CD14-positive monocyte (primary cell): ENCODE results near the gene KIF24. TPM values are rescaled to one million over a fixed set of nuclear protein-coding genes. Genes with fewer than 3 reads are reported as not detected.

ENCODE experiments used
- DNase-seq, 3 donors: peaks; one replicate each; pipeline ENCODE4 v3.0.0-alpha.2; 2011 to 2022
- H2AFZ ChIP-seq: 2 replicates; pipeline ENCODE4 v1.6.0; 2012; ENCODE audit warnings: mild to moderate bottlenecking, low read depth, low read length, inconsistent platforms; ENCODE audit not compliant: insufficient read depth, poor library complexity, severe bottlenecking
- H3K27ac ChIP-seq, 2 donors: 1 replicate in 1 of 2; 2 replicates in 1 of 2; pipeline ENCODE4 v1.5.1; 2012 to 2013; ENCODE audit warnings: low read length in 2 of 2, control low read depth in 1 of 2, inconsistent platforms in 1 of 2, low read depth in 1 of 2, mild to moderate bottlenecking in 1 of 2
- H3K27me3 ChIP-seq, 2 donors: one replicate each; pipeline versions ENCODE4 v1.6.0 to v1.6.1; 2011 to 2013; ENCODE audit warnings: low read length in 2 of 2; ENCODE audit not compliant: control insufficient read depth in 2 of 2, insufficient read depth in 2 of 2
- H3K36me3 ChIP-seq, 2 donors: replicated peaks in 1 of 2; 1 replicate in 1 of 2; 2 replicates in 1 of 2; pipeline versions ENCODE4 v1.5.1 to v1.6.1; 2012 to 2013; ENCODE audit warnings: low read length in 2 of 2, control low read depth in 1 of 2, inconsistent platforms in 1 of 2, mild to moderate bottlenecking in 1 of 2; ENCODE audit not compliant: insufficient read depth in 2 of 2, control insufficient read depth in 1 of 2
- H3K4me1 ChIP-seq, 2 donors: 1 replicate in 1 of 2; 2 replicates in 1 of 2; pipeline versions ENCODE4 v1.5.1 to v1.6.1; 2012 to 2013; ENCODE audit warnings: low read length in 2 of 2, control low read depth in 1 of 2, inconsistent platforms in 1 of 2, mild to moderate bottlenecking in 1 of 2, moderate library complexity in 1 of 2; ENCODE audit not compliant: insufficient read depth in 2 of 2, control insufficient read depth in 1 of 2
- H3K4me2 ChIP-seq: replicated peaks from 2 replicates; pipeline ENCODE3; 2012; ENCODE audit warnings: low read length, moderate library complexity, mild to moderate bottlenecking; ENCODE audit not compliant: poor library complexity, severe bottlenecking; ENCODE audit errors: extremely low read depth
- H3K4me3 ChIP-seq, 3 experiments: fragments of 200-600 bp in 1 of 3; sonication (generic) in 1 of 3; replicated peaks in 1 of 3; 1 replicate in 2 of 3; 2 replicates in 1 of 3; pipeline ENCODE4 v1.5.1; 2011 to 2013; ENCODE audit warnings: low read length in 3 of 3, mild to moderate bottlenecking in 3 of 3, control low read depth in 2 of 3, low read depth in 2 of 3, inconsistent platforms in 1 of 3, moderate library complexity in 1 of 3
- H3K79me2 ChIP-seq: 2 replicates; pipeline ENCODE4 v1.6.0; 2012; ENCODE audit warnings: mild to moderate bottlenecking, control low read depth, inconsistent platforms, low read length, moderate library complexity; ENCODE audit not compliant: insufficient read depth
- H3K9ac ChIP-seq: 2 replicates; pipeline ENCODE4 v1.6.0; 2017; ENCODE audit warnings: low read length, mild to moderate bottlenecking; ENCODE audit not compliant: insufficient read depth, poor library complexity, severe bottlenecking
- H3K9me3 ChIP-seq, 2 donors: replicated peaks in 1 of 2; 1 replicate in 1 of 2; 2 replicates in 1 of 2; pipeline versions ENCODE4 v1.5.1 to v1.6.1; 2012 to 2013; ENCODE audit warnings: low read length in 2 of 2, control low read depth in 1 of 2; ENCODE audit not compliant: control insufficient read depth in 1 of 2, insufficient read depth in 1 of 2
- H4K20me1 ChIP-seq: 2 replicates; pipeline ENCODE4 v1.6.0; 2012; ENCODE audit warnings: mild to moderate bottlenecking, low read length, control low read depth, moderate library complexity; ENCODE audit not compliant: insufficient read depth
- H3K27ac Mint-ChIP-seq, 7 donors: one replicate each; pipeline ENCODE4 v1.8.0; 2020; ENCODE audit warnings: mild to moderate bottlenecking in 7 of 7, mixed read lengths in 7 of 7, moderate library complexity in 6 of 7, inconsistent platforms in 2 of 7
- H3K27me3 Mint-ChIP-seq, 3 donors: one replicate each; pipeline ENCODE4 v1.8.0; 2021 to 2022; ENCODE audit warnings: low read depth in 3 of 3, mild to moderate bottlenecking in 3 of 3, mixed read lengths in 3 of 3, moderate library complexity in 3 of 3, inconsistent platforms in 1 of 3
- H3K36me3 Mint-ChIP-seq, 2 donors: one replicate each; pipeline ENCODE4 v1.8.0; 2020; ENCODE audit warnings: mixed read lengths in 2 of 2, inconsistent platforms in 1 of 2, mild to moderate bottlenecking in 1 of 2
- H3K4me1 Mint-ChIP-seq: one replicate; pipeline ENCODE4 v1.8.0; 2020; ENCODE audit warnings: mild to moderate bottlenecking, mixed read lengths
- H3K4me3 Mint-ChIP-seq, 2 donors: one replicate each; pipeline ENCODE4 v1.8.0; 2020; ENCODE audit warnings: mild to moderate bottlenecking in 2 of 2, mixed read lengths in 2 of 2, moderate library complexity in 1 of 2
- H3K9me3 Mint-ChIP-seq, 7 donors: one replicate each; pipeline ENCODE4 v1.8.0; 2020 to 2022; ENCODE audit warnings: mixed read lengths in 7 of 7, mild to moderate bottlenecking in 6 of 7, moderate library complexity in 6 of 7, inconsistent platforms in 2 of 7
- WGBS: methylation state at CpG from one replicate; pipeline ENCODE4 v1.1.5; 2013; ENCODE audit warnings: missing lambda C conversion rate; ENCODE audit not compliant: insufficient coverage; 5-methylcytosine and 5-hydroxymethylcytosine counted together
- intact Hi-C, 2 donors: fragments of 100-400 bp; cut with micrococcal nuclease; formaldehyde crosslinking; loops; one replicate each; pipeline versions ENCODE4 v1.15.0 to v1.15.1; 2023
- polyA plus RNA-seq, 3 donors: library from polyadenylated mRNA; depleted of rRNA in 1 of 3; unstranded in 2 of 3; stranded (reverse) in 1 of 3; fragments of 300-500 nt in 2 of 3; fragments of >200 nt in 1 of 3; fragmentation: Illumina TruSeq in 2 of 3; gene quantifications; 1 replicate in 2 of 3; 2 replicates in 1 of 3; pipeline ENCODE4 v1.2.3, GENCODE V29; 2012 to 2021
- TF ChIP-seq, protein P1 (sequence below): fragments of 200-600 bp; IDR thresholded peaks from one replicate; pipeline ENCODE4 v1.8.0; 2022; ENCODE audit warnings: antibody characterized with exemption, mild to moderate bottlenecking

KIF24 gene
- polyA plus RNA-seq, 3 donors, result 0.13 to 0.31 TPM; not detected in 1

- peak overlapping the region; percentile 47 for H3K4me2 ChIP-seq
- H3K79me2 ChIP-seq, result no peaks in the 10 kb centered on the region
- H3K36me3 Mint-ChIP-seq, result peaks cover 9 to 21% of the 10 kb centered on the region in 2 donors
- peak; percentile 41 to 71 (median 63) for DNase-seq
- no peaks in the 10 kb centered on the region for H3K27me3 ChIP-seq
- no peak overlapping the region for H3K4me3 Mint-ChIP-seq
- peaks cover 12 to 24% of the 10 kb centered on the region in 2 donors for H3K4me1 ChIP-seq
- H3K4me3 ChIP-seq, result peak overlapping the region in 1 of 3 experiments; percentile 33
- peaks cover 0 to 4% of the 10 kb centered on the region in 2 donors for H3K36me3 ChIP-seq
- 0% methylated on average over 1 of the region's 2 CpGs for WGBS
- TF ChIP-seq, protein P1, sequence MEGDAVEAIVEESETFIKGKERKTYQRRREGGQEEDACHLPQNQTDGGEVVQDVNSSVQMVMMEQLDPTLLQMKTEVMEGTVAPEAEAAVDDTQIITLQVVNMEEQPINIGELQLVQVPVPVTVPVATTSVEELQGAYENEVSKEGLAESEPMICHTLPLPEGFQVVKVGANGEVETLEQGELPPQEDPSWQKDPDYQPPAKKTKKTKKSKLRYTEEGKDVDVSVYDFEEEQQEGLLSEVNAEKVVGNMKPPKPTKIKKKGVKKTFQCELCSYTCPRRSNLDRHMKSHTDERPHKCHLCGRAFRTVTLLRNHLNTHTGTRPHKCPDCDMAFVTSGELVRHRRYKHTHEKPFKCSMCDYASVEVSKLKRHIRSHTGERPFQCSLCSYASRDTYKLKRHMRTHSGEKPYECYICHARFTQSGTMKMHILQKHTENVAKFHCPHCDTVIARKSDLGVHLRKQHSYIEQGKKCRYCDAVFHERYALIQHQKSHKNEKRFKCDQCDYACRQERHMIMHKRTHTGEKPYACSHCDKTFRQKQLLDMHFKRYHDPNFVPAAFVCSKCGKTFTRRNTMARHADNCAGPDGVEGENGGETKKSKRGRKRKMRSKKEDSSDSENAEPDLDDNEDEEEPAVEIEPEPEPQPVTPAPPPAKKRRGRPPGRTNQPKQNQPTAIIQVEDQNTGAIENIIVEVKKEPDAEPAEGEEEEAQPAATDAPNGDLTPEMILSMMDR, result no peak
- H3K4me1 Mint-ChIP-seq, result peaks cover 5% of the 10 kb centered on the region
- no peaks in the 10 kb centered on the region for H4K20me1 ChIP-seq
- H3K27me3 Mint-ChIP-seq, result no peaks in the 10 kb centered on the region
- H3K27ac Mint-ChIP-seq, result no peak overlapping the region
- H3K9me3 ChIP-seq, result no peaks in the 10 kb centered on the region
- intact Hi-C loops, result no loop called here
- peak overlapping the region; percentile 38 for H2AFZ ChIP-seq
- no peak overlapping the region for H3K9ac ChIP-seq
- H3K27ac ChIP-seq, result peak overlapping the region in 1 of 2 donors; percentile 60
- H3K9me3 Mint-ChIP-seq, result no peaks in the 10 kb centered on the region
These were observed 38.0 kb downstream of the KIF24 start for GRCh38 chr9:34291023-34291422.

- H3K36me3 Mint-ChIP-seq, result peaks cover 12 to 26% of the 10 kb centered on the region in 2 donors
- intact Hi-C loops, result no loop called here
- H3K79me2 ChIP-seq, result no peaks in the 10 kb centered on the region
- peaks cover 5% of the 10 kb centered on the region for H3K4me1 Mint-ChIP-seq
- H3K4me2 ChIP-seq, result no peak overlapping the region
- no peaks in the 10 kb centered on the region for H3K27me3 Mint-ChIP-seq
- peaks cover 12 to 24% of the 10 kb centered on the region in 2 donors for H3K4me1 ChIP-seq
- no peak overlapping the region for H3K27ac ChIP-seq
- H3K9ac ChIP-seq, result no peak overlapping the region
- H3K4me3 ChIP-seq, result no peak overlapping the region
- H4K20me1 ChIP-seq, result no peaks in the 10 kb centered on the region
- no peak for DNase-seq
- peak overlapping the region in 2 of 7 donors; percentile 6 to 17 for H3K27ac Mint-ChIP-seq
- H3K4me3 Mint-ChIP-seq, result no peak overlapping the region
- H3K36me3 ChIP-seq, result peaks cover 0 to 4% of the 10 kb centered on the region in 2 donors
- H3K9me3 Mint-ChIP-seq, result peaks cover 0 to 3% (median 0%) of the 10 kb centered on the region in 7 donors
- no peak overlapping the region for H2AFZ ChIP-seq
- TF ChIP-seq, protein P1, result no peak
- 100% methylated on average over 2 of the region's 2 CpGs for WGBS
- H3K9me3 ChIP-seq, result no peaks in the 10 kb centered on the region
- H3K27me3 ChIP-seq, result no peaks in the 10 kb centered on the region
These were observed 39.9 kb downstream of the KIF24 start for GRCh38 chr9:34289159-34289558.
